Measurements from ENCODE around the gene C16orf86.

C16orf86 gene

GRCh38 chr16:67657017-67657608 is 9.5 kb upstream of the C16orf86 start:
- ChIA-PET POLR2A (no interaction called here), CTCF (interaction anchor here (1.0 to 18.5 kb wide), 5 partner anchors 12 to 129 kb away, joined by 3 to 357 read pairs (median 53); partner anchors contain the start of genes CARMIL2, CTCF and RIPOR1)
- no peak for TF ChIP-seq CTCF (IDR thresholded peaks at IDR 0.05; ENCODE audit: control extremely low read depth, extremely low read depth, low read depth, missing control alignments)
- DNase-seq (ENCODE audit: extremely low spot score) = no peak

- no peak for DNase-seq (ENCODE audit: extremely low spot score)
- ChIA-PET POLR2A (no interaction called here), CTCF (interaction anchor here (1.0 to 18.5 kb wide), 9 partner anchors 12 to 177 kb away, joined by 3 to 357 read pairs (median 12); partner anchors contain the start of genes ATP6V0D1, CARMIL2, CTCF and RIPOR1)
- TF ChIP-seq CTCF (IDR thresholded peaks at IDR 0.05; ENCODE audit: control extremely low read depth, extremely low read depth, low read depth, missing control alignments) = no peak
Observed at GRCh38 chr16:67657751-67658518, 8.7 kb upstream of the C16orf86 start.

GRCh38 chr16:67658849-67659674 is 7.6 kb upstream of the C16orf86 start:
- POLR2A ChIA-PET = no interaction called here
- no peak for TF ChIP-seq CTCF (IDR thresholded peaks at IDR 0.05; ENCODE audit: control extremely low read depth, extremely low read depth, low read depth, missing control alignments)
- CTCF ChIA-PET = interaction anchor here (0.6 to 18.5 kb wide), 9 partner anchors 11 to 565 kb away, joined by 3 to 357 read pairs (median 12); partner anchors contain the start of genes ATP6V0D1, CARMIL2, CTCF and RIPOR1
- no peak for DNase-seq (ENCODE audit: extremely low spot score)

GRCh38 chr16:67659675-67660563 is 6.7 kb upstream of the C16orf86 start, which contains the start of gene ACD:
Gene ACD, minus strand, starts transcription at chr16:67660260. Its CDS starts 40 bp downstream, at chr16:67660220.
- TF ChIP-seq CTCF (IDR thresholded peaks at IDR 0.05; ENCODE audit: control extremely low read depth, extremely low read depth, low read depth, missing control alignments) = no peak
- POLR2A ChIA-PET = interaction anchor here (0.6 to 0.7 kb wide), 3 partner anchors 91 to 650 kb away, joined by 3 to 4 read pairs (median 3); no protein-coding TSS in a partner anchor
- CTCF ChIA-PET = interaction anchor here (0.9 to 18.5 kb wide), 8 partner anchors 10 to 179 kb away, joined by 3 to 357 read pairs (median 19); partner anchors contain the start of genes ATP6V0D1, CARMIL2, CTCF and RIPOR1

GRCh38 chr16:67660564-67661028 is 6.0 kb upstream of the C16orf86 start, which contains the start of gene PARD6A:
Gene PARD6A, plus strand, starts transcription at chr16:67660960. Its CDS starts 79 bp downstream, at chr16:67661039.
- no peak for TF ChIP-seq CTCF (IDR thresholded peaks at IDR 0.05; ENCODE audit: control extremely low read depth, extremely low read depth, low read depth, missing control alignments)
- DNase-seq (ENCODE audit: extremely low spot score) = peak; percentile 100

More at GRCh38 chr16:67659675-67660563, 6.7 kb upstream of the C16orf86 start, which contains the start of gene ACD:
- peak; percentile 99 for DNase-seq (ENCODE audit: extremely low spot score)

More at GRCh38 chr16:67660564-67661028, 6.0 kb upstream of the C16orf86 start, which contains the start of gene PARD6A:
- ChIA-PET POLR2A (interaction anchor here (0.6 kb wide), 2 partner anchors 92 to 650 kb away, joined by 3 to 4 read pairs; no protein-coding TSS in a partner anchor), CTCF (interaction anchor here (0.9 to 18.5 kb wide), 9 partner anchors 10 to 180 kb away, joined by 3 to 357 read pairs (median 12); partner anchors contain the start of genes ATP6V0D1, CARMIL2, CTCF and RIPOR1)
